Nucleus accumbens (tissue), 56 donors: ENCODE data around the gene CD9.
"Not testable (repeated sequence)": the region's sequence is repeated elsewhere in the genome, so short reads cannot be mapped to it uniquely, and the experiment has no call there.

Experiments used
- DNase-seq, 56 donors: peaks; one replicate each; lab custom pipeline; 2025; lab: John Stamatoyannopoulos, UW

The CD9 gene

GRCh38 chr12:6200256-6201212 lies at the start of gene CD9:
Gene CD9, plus strand, starts transcription at chr12:6200400. Its CDS starts 100 bp downstream, at chr12:6200500.
- DNase-seq = peak in 31 of 56 donors; percentile 28 to 75 (median 48)

- peak in 2 of 56 donors; percentile 4 to 18 for DNase-seq
These were observed 45.3 kb upstream of the CD9 start for GRCh38 chr12:6154730-6155459.

GRCh38 chr12:6157482-6157881 lies 42.7 kb upstream of the CD9 start:
- no peak for DNase-seq

GRCh38 chr12:6158255-6158654 lies 41.9 kb upstream of the CD9 start:
- no peak for DNase-seq

GRCh38 chr12:6158749-6159148 lies 41.5 kb upstream of the CD9 start:
- DNase-seq = no peak

GRCh38 chr12:6159166-6160011 lies 40.8 kb upstream of the CD9 start:
- not testable (repeated sequence) for DNase-seq

- DNase-seq = not testable (repeated sequence)
These were observed 40.1 kb upstream of the CD9 start for GRCh38 chr12:6160049-6160649.

- peak in 2 of 56 donors; percentile 22 to 25 for DNase-seq
These were observed 38.9 kb upstream of the CD9 start for GRCh38 chr12:6161124-6161882.

- no peak for DNase-seq
These were observed 36.7 kb upstream of the CD9 start for GRCh38 chr12:6163416-6164060.

GRCh38 chr12:6165395-6165794 lies 34.8 kb upstream of the CD9 start:
- DNase-seq = no peak

- DNase-seq = no peak
These were observed 33.4 kb upstream of the CD9 start for GRCh38 chr12:6166808-6167207.

GRCh38 chr12:6167327-6168280 lies 32.6 kb upstream of the CD9 start:
- DNase-seq = peak in 11 of 56 donors; percentile 9 to 44 (median 24)

- no peak for DNase-seq
These were observed 28.7 kb upstream of the CD9 start for GRCh38 chr12:6171409-6172015.

GRCh38 chr12:6172086-6172485 lies 28.1 kb upstream of the CD9 start:
- no peak for DNase-seq

- no peak for DNase-seq
These were observed 27.3 kb upstream of the CD9 start for GRCh38 chr12:6172862-6173261.

- no peak for DNase-seq
These were observed 22.4 kb upstream of the CD9 start for GRCh38 chr12:6177642-6178358.
